CD4-positive, CD25-positive, alpha-beta regulatory T cell (primary cell): ENCODE results near the gene PLXDC1. TPM values are rescaled to one million over a fixed set of nuclear protein-coding genes. Genes with fewer than 3 reads are reported as not detected.
"Not testable (repeated sequence)": the region's sequence is repeated elsewhere in the genome, so short reads cannot be mapped to it uniquely, and the experiment has no call there.

Experiments used
- ATAC-seq, 2 donors: fragments of 150-1000 bp; cut with Tn5 transposase; one replicate each; pipeline ENCODE4 v1.10.0; 2021; ENCODE audit warnings: low read depth in 2 of 2, moderate number of reproducible peaks in 2 of 2, moderate library complexity in 1 of 2
- DNase-seq, 3 donors: peaks; one replicate each; pipeline versions ENCODE4 v3.0.0 to v3.0.0-alpha.2; 2012 to 2022; ENCODE audit warnings: mixed read lengths in 1 of 3
- H3K27ac ChIP-seq: one replicate; pipeline ENCODE4 v1.7.0; 2013; ENCODE audit warnings: mild to moderate bottlenecking, low read length; ENCODE audit not compliant: insufficient read depth, poor library complexity, severe bottlenecking
- H3K27me3 ChIP-seq: one replicate; pipeline ENCODE4 v1.7.0; 2013; ENCODE audit warnings: low read length; ENCODE audit not compliant: control insufficient read depth, insufficient read depth
- H3K36me3 ChIP-seq: one replicate; pipeline ENCODE4 v1.7.0; 2013; ENCODE audit warnings: mild to moderate bottlenecking, low read length, moderate library complexity; ENCODE audit not compliant: control insufficient read depth, insufficient read depth
- H3K4me1 ChIP-seq: 2 replicates; pipeline ENCODE4 v1.7.0; 2013; ENCODE audit warnings: mild to moderate bottlenecking, low read length; ENCODE audit not compliant: insufficient read depth, control insufficient read depth, poor library complexity, severe bottlenecking
- H3K4me3 ChIP-seq: one replicate; pipeline ENCODE4 v1.7.0; 2013; ENCODE audit warnings: low read depth, mild to moderate bottlenecking, low read length, moderate library complexity
- H3K9me3 ChIP-seq, 2 experiments: 1 replicate in 1 of 2; 2 replicates in 1 of 2; pipeline ENCODE4 v1.7.0; 2013; ENCODE audit warnings: low read length in 2 of 2, mild to moderate bottlenecking in 1 of 2, moderate library complexity in 1 of 2; ENCODE audit not compliant: control insufficient read depth in 2 of 2
- H3K27ac Mint-ChIP-seq, 3 donors: one replicate each; pipeline ENCODE4 v1.8.0; 2020 to 2022; ENCODE audit warnings: mild to moderate bottlenecking in 3 of 3, mixed read lengths in 3 of 3, moderate library complexity in 2 of 3
- H3K27me3 Mint-ChIP-seq: one replicate; pipeline ENCODE4 v1.8.0; 2022; ENCODE audit warnings: mild to moderate bottlenecking, mixed read lengths
- H3K36me3 Mint-ChIP-seq: one replicate; pipeline ENCODE4 v1.8.0; 2020; ENCODE audit warnings: mixed read lengths
- H3K4me1 Mint-ChIP-seq, 4 donors: one replicate each; pipeline ENCODE4 v1.8.0; 2020 to 2022; ENCODE audit warnings: mixed read lengths in 4 of 4, mild to moderate bottlenecking in 1 of 4
- H3K4me3 Mint-ChIP-seq, 4 donors: one replicate each; pipeline ENCODE4 v1.8.0; 2020 to 2022; ENCODE audit warnings: mild to moderate bottlenecking in 4 of 4, mixed read lengths in 4 of 4, moderate library complexity in 3 of 4
- H3K9me3 Mint-ChIP-seq, 7 donors: one replicate each; pipeline ENCODE4 v1.8.0; 2020 to 2022; ENCODE audit warnings: mixed read lengths in 7 of 7, mild to moderate bottlenecking in 3 of 7, moderate library complexity in 2 of 7
- polyA plus RNA-seq, 4 donors: library from polyadenylated mRNA; unstranded; fragments of 300-500 nt; fragmentation: Illumina TruSeq; gene quantifications; one replicate each; pipeline ENCODE4 v1.2.3, GENCODE V29; 2021
- total RNA-seq: library from RNA; stranded (reverse); gene quantifications from one replicate; pipeline ENCODE4 v1.2.3, GENCODE V29; 2022

The PLXDC1 gene
- total and polyA plus RNA-seq, 5 donors from 2014 or later, result 0.27 to 12.9 (median 1.7) TPM

DNA sequence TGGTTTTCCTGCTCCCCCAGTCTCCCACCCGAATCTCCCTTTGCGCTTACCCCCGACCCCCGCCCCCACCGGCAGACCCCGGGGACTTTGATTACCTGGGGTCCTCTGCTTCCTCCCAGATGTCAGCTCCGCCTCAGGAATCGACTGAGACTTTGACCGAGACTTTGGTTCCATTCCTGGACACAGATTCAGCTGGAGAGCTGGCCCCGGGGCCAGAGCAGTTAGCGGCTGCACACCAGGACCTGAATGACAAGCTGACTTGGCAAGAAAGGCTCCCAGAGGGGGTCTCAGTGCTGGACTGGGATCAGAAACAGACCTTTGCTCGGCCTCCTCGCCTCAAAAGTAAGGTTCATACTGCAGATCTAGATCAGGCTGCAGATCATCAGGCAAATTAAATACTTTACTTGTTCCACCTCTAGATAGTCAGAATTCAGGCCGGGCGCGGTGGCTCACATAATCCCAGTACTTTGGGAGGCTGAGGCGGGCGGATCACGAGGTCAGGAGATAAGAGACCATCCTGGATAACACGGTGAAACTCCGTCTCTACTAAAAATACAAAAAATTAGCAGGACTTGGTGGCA lies 123.9 kb downstream of the PLXDC1 start:
- Mint-ChIP-seq H3K27me3 (peaks cover 25% of the 10 kb centered on the region), H3K27ac (no peak overlapping the region), H3K4me3 (no peak overlapping the region), H3K36me3 (no peaks in the 10 kb centered on the region), H3K4me1 (peaks cover 0 to 15% (median 1%) of the 10 kb centered on the region in 4 donors), H3K9me3 (no peaks in the 10 kb centered on the region)
- Histone ChIP-seq H3K9me3 (no peaks in the 10 kb centered on the region), H3K4me1 (peaks cover 6% of the 10 kb centered on the region), H3K36me3 (no peaks in the 10 kb centered on the region), H3K4me3 (no peak overlapping the region), H3K27me3 (no peaks in the 10 kb centered on the region), H3K27ac (no peak overlapping the region)
- ATAC-seq (no peak), DNase-seq (no peak)

DNA sequence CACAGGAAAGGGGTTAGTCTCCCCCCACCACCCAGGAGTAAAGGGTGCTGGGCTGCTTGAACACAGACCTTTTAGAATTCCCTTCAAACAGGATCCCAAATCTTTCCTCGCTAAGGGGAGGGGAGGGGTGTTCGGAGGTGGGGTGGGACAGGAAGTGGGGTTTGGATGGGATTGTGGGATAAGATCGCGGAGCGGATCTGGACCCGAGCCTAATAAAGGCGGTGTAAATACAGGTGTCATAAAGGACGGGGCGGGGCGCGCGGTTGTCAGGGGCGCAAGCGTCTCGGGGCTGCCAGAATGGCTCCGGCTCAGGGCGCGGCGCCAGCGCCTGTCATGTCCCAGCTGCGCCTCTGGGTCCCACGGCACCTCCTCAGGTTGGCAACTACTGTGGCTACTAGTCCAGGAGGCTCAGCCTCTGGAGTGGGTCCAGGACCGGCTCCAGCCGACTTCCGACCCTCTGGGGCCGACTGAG lies 124.4 kb downstream of the PLXDC1 start:
- Histone ChIP-seq H3K27me3 (no peaks in the 10 kb centered on the region), H3K4me1 (peaks cover 6% of the 10 kb centered on the region), H3K9me3 (no peaks in the 10 kb centered on the region), H3K27ac (no peak overlapping the region), H3K4me3 (no peak overlapping the region), H3K36me3 (no peaks in the 10 kb centered on the region)
- no peak for DNase-seq
- ATAC-seq, result no peak
- Mint-ChIP-seq H3K9me3 (no peaks in the 10 kb centered on the region), H3K27ac (no peak overlapping the region), H3K27me3 (peaks cover 25% of the 10 kb centered on the region), H3K4me1 (peaks cover 0 to 15% (median 1%) of the 10 kb centered on the region in 4 donors), H3K36me3 (no peaks in the 10 kb centered on the region), H3K4me3 (peak overlapping the region in 2 of 4 donors; percentile 21 to 22)

DNA sequence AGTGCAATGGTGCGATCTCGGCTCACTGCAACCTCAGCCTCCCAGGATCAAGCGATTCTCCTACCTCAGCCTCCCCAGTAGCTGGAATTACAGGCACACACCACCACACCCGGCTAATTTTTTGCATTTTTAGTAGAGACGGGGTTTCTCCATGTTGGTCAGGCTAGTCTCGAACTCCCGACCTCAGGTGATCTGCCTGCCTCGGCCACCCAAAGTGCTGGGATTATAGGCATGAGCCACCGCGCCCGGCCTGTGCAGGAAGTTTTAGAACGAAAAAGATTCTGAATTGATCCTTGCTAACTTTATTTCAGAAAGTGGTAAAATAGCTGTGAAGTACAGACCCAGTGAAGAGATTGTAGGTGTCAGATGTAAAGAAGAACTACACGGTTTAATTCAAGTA lies 125.1 kb downstream of the PLXDC1 start:
- not testable (repeated sequence) for ATAC-seq, H3K27ac Mint-ChIP-seq, H3K9me3 ChIP-seq, H3K9me3 Mint-ChIP-seq, H3K4me3 Mint-ChIP-seq, H3K36me3 Mint-ChIP-seq, H3K36me3 ChIP-seq, DNase-seq, H3K4me3 ChIP-seq, H3K27ac ChIP-seq, H3K4me1 ChIP-seq, H3K27me3 ChIP-seq
- H3K27me3 Mint-ChIP-seq, result peaks cover 23% of the 10 kb centered on the region
- H3K4me1 Mint-ChIP-seq, result peaks cover 0 to 15% (median 1%) of the 10 kb centered on the region in 4 donors

DNA sequence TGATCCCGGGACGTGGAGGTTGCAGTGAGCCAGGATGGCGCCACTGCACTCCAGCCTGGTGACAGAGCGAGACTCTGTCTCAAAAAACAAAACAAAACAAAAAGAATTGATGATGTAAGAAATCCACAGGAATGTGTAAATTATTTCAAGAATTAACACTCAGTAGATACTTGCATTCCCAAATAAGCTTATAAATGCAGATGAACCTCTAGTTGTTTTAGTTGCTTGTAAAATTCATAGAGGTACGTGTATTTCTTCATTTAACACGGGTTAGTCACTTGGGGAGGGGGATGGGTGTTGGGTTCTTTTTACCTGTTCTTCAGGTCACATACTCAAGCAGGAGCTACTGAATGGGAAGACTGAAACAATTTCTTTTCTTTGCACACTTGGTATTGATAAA lies 128.5 kb downstream of the PLXDC1 start:
- no peak overlapping the region for H3K4me3 Mint-ChIP-seq
- H3K9me3 Mint-ChIP-seq, result no peaks in the 10 kb centered on the region
- peaks cover 38% of the 10 kb centered on the region for H3K27me3 Mint-ChIP-seq
- peaks cover 10% of the 10 kb centered on the region for H3K4me1 ChIP-seq
- no peak overlapping the region for H3K27ac Mint-ChIP-seq
- H3K9me3 ChIP-seq, result no peaks in the 10 kb centered on the region
- DNase-seq (no peak), ATAC-seq (no peak)
- H3K4me1 Mint-ChIP-seq, result peaks cover 0 to 26% (median 6%) of the 10 kb centered on the region in 4 donors
- no peak overlapping the region for H3K27ac ChIP-seq
- no peaks in the 10 kb centered on the region for H3K36me3 ChIP-seq
- no peak overlapping the region for H3K4me3 ChIP-seq
- H3K27me3 ChIP-seq, result peaks cover 2% of the 10 kb centered on the region
- H3K36me3 Mint-ChIP-seq, result no peaks in the 10 kb centered on the region

DNA sequence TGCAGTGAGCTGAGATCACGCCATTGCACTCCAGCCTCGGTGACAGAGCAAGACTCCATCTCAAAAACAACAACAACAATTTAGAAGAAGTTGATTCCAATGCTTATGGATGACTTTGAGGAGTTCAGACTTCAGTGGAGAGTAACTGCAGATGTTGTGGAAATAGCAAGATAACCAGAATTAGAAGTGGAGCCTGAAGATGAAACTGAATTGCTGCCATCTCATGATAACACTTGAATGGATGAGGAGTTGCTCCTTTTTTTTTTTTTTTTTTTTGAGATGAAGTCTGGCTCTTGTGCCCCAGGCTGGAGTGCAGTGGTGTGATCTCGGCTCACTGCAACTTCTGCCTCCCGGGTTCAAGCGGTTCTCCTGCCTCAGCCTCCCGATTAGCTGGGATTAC lies 131.4 kb downstream of the PLXDC1 start:
- not testable (repeated sequence) for H3K27me3 ChIP-seq, H3K27ac ChIP-seq, DNase-seq, H3K36me3 ChIP-seq, H3K9me3 Mint-ChIP-seq, H3K9me3 ChIP-seq, H3K4me3 Mint-ChIP-seq, ATAC-seq, H3K4me3 ChIP-seq, H3K36me3 Mint-ChIP-seq, H3K27ac Mint-ChIP-seq
- Mint-ChIP-seq H3K4me1 (peaks cover 5 to 26% (median 12%) of the 10 kb centered on the region in 4 donors), H3K27me3 (peaks cover 21% of the 10 kb centered on the region)
- peaks cover 12% of the 10 kb centered on the region for H3K4me1 ChIP-seq

DNA sequence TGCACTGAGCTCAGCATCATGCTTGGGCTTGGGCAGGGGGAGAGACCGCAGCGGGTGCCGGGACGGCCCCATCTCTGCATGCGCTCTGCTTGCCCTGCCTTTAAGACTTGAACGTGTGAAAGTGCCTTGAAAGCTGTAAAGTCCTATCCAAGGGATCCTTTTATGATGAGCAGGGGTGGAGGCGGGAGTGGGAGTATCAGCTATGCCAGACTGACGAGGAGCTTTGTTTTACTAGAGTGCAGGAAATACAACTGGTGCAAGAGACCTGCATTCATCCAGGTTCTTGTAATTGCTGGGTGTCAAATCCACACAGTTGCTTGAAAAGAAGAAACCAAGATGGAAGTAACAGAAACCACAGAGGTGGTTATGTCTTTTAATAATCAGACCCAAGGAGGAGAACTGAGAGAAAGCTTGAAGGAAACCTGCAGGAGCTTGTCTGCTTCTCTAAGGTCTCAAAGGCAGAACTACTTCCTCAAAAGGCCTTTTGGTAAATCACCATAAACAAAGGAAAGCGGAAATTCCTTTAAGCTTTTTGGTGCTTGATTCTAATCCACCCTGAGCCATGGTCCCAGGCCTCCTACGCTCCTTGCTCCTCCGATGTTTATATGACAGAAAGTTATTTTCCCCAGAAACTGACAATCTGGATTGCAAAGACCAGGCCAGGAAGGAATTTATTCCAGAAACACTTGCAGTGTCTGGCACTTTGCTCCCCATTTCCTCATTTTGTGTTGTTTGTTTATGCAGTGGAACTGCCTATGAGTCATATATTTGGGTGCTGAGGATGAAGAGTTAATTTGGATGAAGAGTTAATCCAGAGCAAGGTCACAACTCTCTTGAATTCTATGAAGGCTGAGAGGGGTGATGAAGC lies 132.9 kb downstream of the PLXDC1 start:
- Mint-ChIP-seq H3K4me1 (peaks cover 5 to 26% (median 12%) of the 10 kb centered on the region in 4 donors), H3K9me3 (no peaks in the 10 kb centered on the region), H3K36me3 (no peaks in the 10 kb centered on the region), H3K27ac (peak overlapping the region; percentile 2 to 71 (median 38)), H3K4me3 (peak overlapping the region in 1 of 4 donors; percentile 26), H3K27me3 (peaks cover 17% of the 10 kb centered on the region)
- DNase-seq (no peak), ATAC-seq (no peak)
- Histone ChIP-seq H3K9me3 (no peaks in the 10 kb centered on the region), H3K36me3 (no peaks in the 10 kb centered on the region), H3K4me3 (no peak overlapping the region), H3K4me1 (peaks cover 12% of the 10 kb centered on the region), H3K27me3 (peaks cover 2% of the 10 kb centered on the region), H3K27ac (no peak overlapping the region)

DNA sequence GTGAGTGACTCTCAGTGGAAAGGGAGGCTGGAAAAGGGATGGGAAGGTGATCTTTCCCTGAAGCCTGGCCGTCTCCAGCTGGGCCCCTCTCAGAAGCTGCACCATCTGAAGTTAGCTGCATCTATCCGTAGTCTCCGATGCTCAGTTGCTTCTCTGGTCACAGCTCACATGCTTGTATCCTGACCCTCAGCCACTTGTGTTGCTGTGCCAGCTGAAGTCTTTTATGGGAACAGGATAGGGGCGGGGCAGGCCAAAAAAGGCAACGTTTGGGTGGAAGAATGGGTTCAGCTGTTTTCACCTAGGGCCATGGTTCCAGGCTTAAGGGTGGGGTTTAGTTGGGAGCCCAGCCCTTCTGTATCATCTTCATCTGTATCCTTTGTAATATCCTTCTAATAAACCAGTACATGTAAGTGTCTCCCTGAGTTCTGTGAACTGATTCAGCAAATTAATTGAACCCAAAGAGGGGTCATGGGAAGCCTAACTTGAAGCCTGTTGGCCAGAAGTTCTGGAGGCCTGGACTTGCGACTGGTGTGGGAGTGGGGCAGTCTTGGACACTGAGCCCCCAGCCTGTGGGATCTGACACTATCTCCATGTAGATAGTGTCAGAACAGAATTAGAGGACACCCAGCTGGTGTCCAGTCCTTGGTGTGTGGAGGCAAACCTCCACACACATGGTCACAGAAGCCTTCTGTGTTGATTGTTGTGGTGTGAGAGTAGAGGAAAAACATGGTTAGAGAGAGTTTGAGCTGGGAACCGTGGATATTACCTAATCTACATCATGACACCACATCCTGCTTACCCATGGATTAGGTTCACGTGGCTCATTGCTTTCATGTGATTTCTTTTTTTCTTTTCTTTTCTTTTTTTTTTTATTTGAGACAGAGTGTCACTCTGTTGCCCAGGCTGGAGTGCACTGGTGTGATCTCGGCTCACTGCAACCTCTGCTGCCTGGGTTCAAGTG lies 135.0 kb downstream of the PLXDC1 start:
- ATAC-seq (peak; percentile 65 to 68), DNase-seq (peak in 2 of 3 donors; percentile 43 to 50)
- Histone ChIP-seq H3K9me3 (no peaks in the 10 kb centered on the region), H3K27ac (peak overlapping the region; percentile 49), H3K36me3 (no peaks in the 10 kb centered on the region), H3K4me1 (peaks cover 12% of the 10 kb centered on the region), H3K4me3 (no peak overlapping the region), H3K27me3 (peaks cover 2% of the 10 kb centered on the region)
- peak overlapping the region in 3 of 4 donors; percentile 41 to 48 (median 41) for H3K4me3 Mint-ChIP-seq
- H3K27ac Mint-ChIP-seq, result peak overlapping the region; percentile 93 to 95 (median 95)
- no peaks in the 10 kb centered on the region for H3K36me3 Mint-ChIP-seq
- peaks cover 5 to 26% (median 12%) of the 10 kb centered on the region in 4 donors for H3K4me1 Mint-ChIP-seq
- H3K27me3 Mint-ChIP-seq, result peaks cover 17% of the 10 kb centered on the region
- no peaks in the 10 kb centered on the region for H3K9me3 Mint-ChIP-seq
